Retinal pigment epithelial cell (primary cell): ENCODE results near the gene NLGN1.

Source experiments
- DNase-seq: peaks from one replicate; pipeline ENCODE4 v3.0.0-alpha.2; 2010; ENCODE audit warnings: low read depth
- H3K4me3 ChIP-seq: 2 replicates; pipeline ENCODE4 v1.5.1; 2011; ENCODE audit warnings: mild to moderate bottlenecking, low read length, control low read depth, moderate library complexity
- TF ChIP-seq, protein P1 (sequence below): conservative IDR thresholded peaks from 2 replicates; pipeline ENCODE4 v1.5.1; 2011; ENCODE audit warnings: low read depth, low read length, control low read depth, inconsistent platforms

Gene NLGN1

GRCh38 chr3:174010907-174011306 is 613.4 kb downstream of the NLGN1 start:
- TF ChIP-seq, protein P1, sequence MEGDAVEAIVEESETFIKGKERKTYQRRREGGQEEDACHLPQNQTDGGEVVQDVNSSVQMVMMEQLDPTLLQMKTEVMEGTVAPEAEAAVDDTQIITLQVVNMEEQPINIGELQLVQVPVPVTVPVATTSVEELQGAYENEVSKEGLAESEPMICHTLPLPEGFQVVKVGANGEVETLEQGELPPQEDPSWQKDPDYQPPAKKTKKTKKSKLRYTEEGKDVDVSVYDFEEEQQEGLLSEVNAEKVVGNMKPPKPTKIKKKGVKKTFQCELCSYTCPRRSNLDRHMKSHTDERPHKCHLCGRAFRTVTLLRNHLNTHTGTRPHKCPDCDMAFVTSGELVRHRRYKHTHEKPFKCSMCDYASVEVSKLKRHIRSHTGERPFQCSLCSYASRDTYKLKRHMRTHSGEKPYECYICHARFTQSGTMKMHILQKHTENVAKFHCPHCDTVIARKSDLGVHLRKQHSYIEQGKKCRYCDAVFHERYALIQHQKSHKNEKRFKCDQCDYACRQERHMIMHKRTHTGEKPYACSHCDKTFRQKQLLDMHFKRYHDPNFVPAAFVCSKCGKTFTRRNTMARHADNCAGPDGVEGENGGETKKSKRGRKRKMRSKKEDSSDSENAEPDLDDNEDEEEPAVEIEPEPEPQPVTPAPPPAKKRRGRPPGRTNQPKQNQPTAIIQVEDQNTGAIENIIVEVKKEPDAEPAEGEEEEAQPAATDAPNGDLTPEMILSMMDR = no peak
- no peak overlapping the region for H3K4me3 ChIP-seq
- DNase-seq = no peak

DNA sequence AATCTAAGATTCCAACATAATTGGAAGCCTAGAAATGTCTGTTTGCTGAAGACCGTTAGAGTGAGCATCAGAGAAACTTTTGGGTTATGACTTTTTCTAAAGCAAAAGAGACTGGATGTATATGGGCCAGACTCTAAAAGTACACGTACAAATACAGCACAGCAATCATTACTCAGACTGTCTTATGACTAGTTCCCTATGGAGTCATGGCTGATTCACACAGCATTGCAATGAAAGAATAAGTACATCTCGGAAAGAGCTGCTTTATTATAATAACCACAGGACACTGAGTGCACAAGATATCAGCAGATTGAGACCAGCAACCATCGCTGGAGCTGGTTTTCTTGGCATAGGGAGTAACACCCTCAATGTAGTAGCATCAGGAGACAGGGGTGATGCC is 618.6 kb downstream of the NLGN1 start:
- no peak overlapping the region for H3K4me3 ChIP-seq
- TF ChIP-seq, protein P1 = no peak
- DNase-seq = peak; percentile 42

- TF ChIP-seq, protein P1 = no peak
- no peak overlapping the region for H3K4me3 ChIP-seq
- DNase-seq = no peak
Measured at GRCh38 chr3:174020156-174020555, 622.6 kb downstream of the NLGN1 start.

DNA sequence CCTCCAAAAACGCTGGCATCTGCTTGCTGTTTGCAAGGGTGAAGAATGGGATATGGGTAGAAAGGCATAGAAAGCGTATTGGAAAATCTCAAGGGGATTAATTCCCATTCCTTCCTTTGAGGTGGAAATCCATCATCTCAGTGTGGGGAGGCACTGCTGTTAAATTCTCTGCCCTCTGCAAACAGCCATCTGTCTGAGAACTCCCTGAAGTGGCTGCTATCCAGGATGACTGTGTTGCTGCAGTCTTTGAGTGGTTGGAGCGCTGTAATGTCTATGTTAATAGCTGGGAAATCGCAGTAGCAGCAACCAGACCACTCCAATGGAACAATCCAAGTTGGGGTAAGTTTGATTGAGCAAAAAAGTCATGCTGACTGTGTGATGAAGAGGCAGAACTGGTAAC is 625.9 kb downstream of the NLGN1 start:
- no peak overlapping the region for H3K4me3 ChIP-seq

GRCh38 chr3:174028673-174029072 is 631.1 kb downstream of the NLGN1 start:
- H3K4me3 ChIP-seq = no peak overlapping the region
- TF ChIP-seq, protein P1 = no peak
- DNase-seq = no peak

More for the DNA sequence above, 625.9 kb downstream of the NLGN1 start:
- TF ChIP-seq, protein P1 = no peak
- no peak for DNase-seq

GRCh38 chr3:174035328-174035886 is 637.9 kb downstream of the NLGN1 start:
- TF ChIP-seq, protein P1 = no peak
- H3K4me3 ChIP-seq = no peak overlapping the region
- DNase-seq = peak; percentile 20

DNA sequence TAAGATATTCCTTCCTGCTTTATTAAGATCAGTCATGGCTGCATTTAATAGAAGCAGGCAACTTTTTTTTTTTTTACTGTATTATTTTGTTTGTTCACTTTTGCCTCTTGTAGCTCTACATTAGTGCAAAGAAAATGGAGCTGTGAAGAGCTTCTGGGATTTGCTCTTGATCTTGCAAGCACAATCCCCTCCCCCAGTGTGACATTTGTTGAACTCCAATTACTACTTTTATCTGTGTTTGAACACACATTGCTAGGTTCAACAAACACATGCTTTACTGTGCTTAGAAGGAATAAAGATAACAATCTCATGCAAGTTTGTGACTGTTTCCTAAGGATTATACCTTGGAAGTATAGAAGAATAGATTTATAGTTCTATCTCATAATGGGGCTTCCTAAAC is 648.8 kb downstream of the NLGN1 start:
- no peak for DNase-seq
- TF ChIP-seq, protein P1 = no peak

More for the DNA sequence above, 648.8 kb downstream of the NLGN1 start:
- H3K4me3 ChIP-seq = no peak overlapping the region
